ENCODE results near the gene NUDT2. TPM values are rescaled to one million over a fixed set of nuclear protein-coding genes. Genes with fewer than 3 reads are reported as not detected.
"Not testable (repeated sequence)": the region's sequence is repeated elsewhere in the genome, so short reads cannot be mapped to it uniquely, and the experiment has no call there.

NUDT2 gene
- total RNA-seq, 2 donors from 2014 or later: 3.4 to 20.8 TPM

- no peak for ATAC-seq (ENCODE audit: insufficient number of reproducible peaks, low FRiP score, low read depth)
- TF ChIP-seq CTCF (IDR thresholded peaks at IDR 0.05): no peak
- peaks cover 13% of the 10 kb centered on the region for H3K36me3 ChIP-seq
- no peaks in the 10 kb centered on the region for H3K9me3 ChIP-seq
- no peak overlapping the region for H3K27ac ChIP-seq
- no peak for DNase-seq (ENCODE audit: low spot score)
- peaks cover 2 to 5% of the 10 kb centered on the region in 2 donors for H3K4me1 ChIP-seq (ENCODE audit: control insufficient read depth in 1 of 2, low read depth in 2 of 2)
- H3K27me3 ChIP-seq (replicated peaks; ENCODE audit: insufficient read depth): no peaks in the 10 kb centered on the region
- no peak overlapping the region for H3K4me3 ChIP-seq
Observed at GRCh38 chr9:34335376-34335775, 6.0 kb downstream of the NUDT2 start.

- DNase-seq (ENCODE audit: low spot score) (no peak), ATAC-seq (ENCODE audit: insufficient number of reproducible peaks, low FRiP score, low read depth) (no peak)
- H3K4me3 ChIP-seq: no peak overlapping the region
- no peak for TF ChIP-seq CTCF (IDR thresholded peaks at IDR 0.05)
- peaks cover under 1 to 13% of the 10 kb centered on the region in 2 donors for H3K4me1 ChIP-seq (ENCODE audit: control insufficient read depth in 1 of 2, low read depth in 2 of 2)
- peaks cover 13% of the 10 kb centered on the region for H3K36me3 ChIP-seq
- no peak overlapping the region for H3K27ac ChIP-seq
- no peaks in the 10 kb centered on the region for H3K27me3 ChIP-seq (replicated peaks; ENCODE audit: insufficient read depth)
- H3K9me3 ChIP-seq: no peaks in the 10 kb centered on the region
Observed at GRCh38 chr9:34337403-34337802, 8.0 kb downstream of the NUDT2 start.

- H3K27ac ChIP-seq; H3K27me3 ChIP-seq (replicated peaks; ENCODE audit: insufficient read depth); H3K9me3 ChIP-seq; H3K4me3 ChIP-seq; DNase-seq (ENCODE audit: low spot score); ATAC-seq (ENCODE audit: insufficient number of reproducible peaks, low FRiP score, low read depth): not testable (repeated sequence)
- Histone ChIP-seq H3K4me1 (ENCODE audit: control insufficient read depth in 1 of 2, low read depth in 2 of 2) (peaks cover 7 to 20% of the 10 kb centered on the region in 2 donors), H3K36me3 (peaks cover 13% of the 10 kb centered on the region)
Observed at GRCh38 chr9:34338079-34338478, 8.7 kb downstream of the NUDT2 start.

GRCh38 chr9:34338665-34339385 is 9.5 kb downstream of the NUDT2 start:
- ATAC-seq (ENCODE audit: insufficient number of reproducible peaks, low FRiP score, low read depth) (no peak), DNase-seq (ENCODE audit: low spot score) (no peak)
- Histone ChIP-seq H3K27me3 (replicated peaks; ENCODE audit: insufficient read depth) (no peaks in the 10 kb centered on the region), H3K27ac (no peak overlapping the region), H3K36me3 (peaks cover 13% of the 10 kb centered on the region), H3K4me3 (no peak overlapping the region), H3K4me1 (ENCODE audit: control insufficient read depth in 1 of 2, low read depth in 2 of 2) (peaks cover 12 to 27% of the 10 kb centered on the region in 2 donors), H3K9me3 (no peaks in the 10 kb centered on the region)
- TF ChIP-seq CTCF (IDR thresholded peaks at IDR 0.05): no peak

- peaks cover 26 to 53% of the 10 kb centered on the region in 2 donors for H3K4me1 ChIP-seq (ENCODE audit: control insufficient read depth in 1 of 2, low read depth in 2 of 2)
- no peak for ATAC-seq (ENCODE audit: insufficient number of reproducible peaks, low FRiP score, low read depth)
- H3K36me3 ChIP-seq: peaks cover 13% of the 10 kb centered on the region
Observed at GRCh38 chr9:34341659-34342295, 12.4 kb downstream of the NUDT2 start.

More at GRCh38 chr9:34341659-34342295, 12.4 kb downstream of the NUDT2 start:
- peak overlapping the region; percentile 83 to 97 for H3K27ac ChIP-seq
- no peaks in the 10 kb centered on the region for H3K27me3 ChIP-seq (replicated peaks; ENCODE audit: insufficient read depth)
- H3K4me3 ChIP-seq: no peak overlapping the region
- H3K9me3 ChIP-seq: no peaks in the 10 kb centered on the region
- no peak for TF ChIP-seq CTCF (IDR thresholded peaks at IDR 0.05)
- DNase-seq (ENCODE audit: low spot score): no peak

Measured in thoracic aorta (tissue), 2 donors.